SK-N-SH (cell line): ENCODE measurements around the gene AKR1C3. TPM values are rescaled to one million over a fixed set of nuclear protein-coding genes. Genes with fewer than 3 reads are reported as not detected.

ENCODE experiments used
- CTCF ChIA-PET: fragments of 300-600, 350-600 bp; formaldehyde crosslinking; extraction: SDS; loops from one replicate; lab custom pipeline; 2021; lab: Yijun Ruan, JAX
- POLR2A ChIA-PET: fragments of 350-600 bp; sonication (Branson Sonifier 250); formaldehyde crosslinking; extraction: SDS; loops from one replicate; lab custom pipeline; 2020; ENCODE audit warnings: antibody characterized with exemption, inconsistent platforms; lab: Yijun Ruan, JAX
- DNase-seq: peaks from one replicate; pipeline ENCODE4 v3.0.0; 2012
- H2AFZ ChIP-seq: fragments of 200-600 bp; sonication (generic); 2 replicates; pipeline ENCODE4 v1.8.1; 2016; ENCODE audit warnings: antibody characterized with exemption, mild to moderate bottlenecking, low read depth
- H3F3A ChIP-seq: fragments of 200-600 bp; sonication (generic); replicated peaks from 2 replicates; pipeline ENCODE3; 2016; ENCODE audit warnings: antibody characterized with exemption, mild to moderate bottlenecking; ENCODE audit not compliant: insufficient read depth
- H3K27ac ChIP-seq, 2 experiments: fragments of 200-500 bp in 1 of 2; fragments of 200-600 bp in 1 of 2; sonication (Bioruptor generic) in 1 of 2; sonication (generic), shearing (Covaris generic) in 1 of 2; 2 replicates each; pipeline versions ENCODE4 v1.5.1 to v1.6.1; 2014 to 2016; ENCODE audit warnings: low read depth in 2 of 2, inconsistent platforms in 1 of 2, low read length in 1 of 2, mild to moderate bottlenecking in 1 of 2, mixed read lengths in 1 of 2
- H3K27me3 ChIP-seq: fragments of 200-600 bp; sonication (generic), shearing (Covaris generic); 2 replicates; pipeline ENCODE4 v1.6.1; 2016; ENCODE audit warnings: mixed run types; ENCODE audit not compliant: insufficient read depth
- H3K36me3 ChIP-seq, 2 experiments: fragments of 200-500 bp in 1 of 2; fragments of 200-600 bp in 1 of 2; sonication (Bioruptor generic) in 1 of 2; sonication (generic) in 1 of 2; replicated peaks in 1 of 2; 2 replicates each; pipeline versions ENCODE3 to v1.5.1; 2014 to 2016; ENCODE audit warnings: low read length in 1 of 2, mild to moderate bottlenecking in 1 of 2; ENCODE audit not compliant: insufficient read depth in 2 of 2, control insufficient read depth in 1 of 2
- H3K4me1 ChIP-seq, 2 experiments: fragments of 200-500 bp in 1 of 2; fragments of 200-600 bp in 1 of 2; sonication (Bioruptor generic) in 1 of 2; sonication (generic), shearing (Covaris generic) in 1 of 2; 2 replicates each; pipeline versions ENCODE4 v1.5.1 to v1.6.1; 2014 to 2016; ENCODE audit warnings: low read depth in 1 of 2, low read length in 1 of 2, mixed run types in 1 of 2; ENCODE audit not compliant: insufficient read depth in 2 of 2, control insufficient read depth in 1 of 2
- H3K4me2 ChIP-seq: fragments of 200-600 bp; sonication (generic), shearing (Covaris generic); 2 replicates; pipeline ENCODE4 v1.6.1; 2017; ENCODE audit warnings: mixed run types
- H3K4me3 ChIP-seq, 2 experiments: fragments of 200-500 bp in 1 of 2; fragments of 200-600 bp in 1 of 2; sonication (Bioruptor generic) in 1 of 2; sonication (generic), shearing (Covaris generic) in 1 of 2; 2 replicates each; pipeline versions ENCODE4 v1.5.1 to v1.8.1; 2014 to 2016; ENCODE audit warnings: low read depth in 2 of 2, inconsistent platforms in 1 of 2, low read length in 1 of 2, mild to moderate bottlenecking in 1 of 2, mixed read lengths in 1 of 2, moderate library complexity in 1 of 2
- H3K79me2 ChIP-seq: fragments of 200-600 bp; sonication (generic); 2 replicates; pipeline ENCODE4 v1.8.1; 2017; ENCODE audit warnings: mild to moderate bottlenecking; ENCODE audit not compliant: insufficient read depth
- H3K9ac ChIP-seq: fragments of 200-600 bp; sonication (generic); 2 replicates; pipeline ENCODE4 v1.6.1; 2017; ENCODE audit warnings: mixed run types
- H3K9me2 ChIP-seq: fragments of 200-600 bp; sonication (generic); 2 replicates; pipeline ENCODE4 v1.6.1; 2017; ENCODE audit warnings: mixed run types
- H3K9me3 ChIP-seq: fragments of 200-600 bp; sonication (generic); 2 replicates; pipeline ENCODE4 v1.6.1; 2017; ENCODE audit warnings: mixed run types, mild to moderate bottlenecking, moderate library complexity
- H4K20me1 ChIP-seq: fragments of 200-600 bp; sonication (generic); 2 replicates; pipeline ENCODE4 v1.6.1; 2017; ENCODE audit warnings: mild to moderate bottlenecking, mixed run types; ENCODE audit not compliant: insufficient read depth
- ELF1 ChIP-seq: IDR thresholded peaks from 2 replicates; pipeline ENCODE4 v1.4.0; 2012
- EP300 ChIP-seq, 2 experiments: IDR thresholded peaks; 2 replicates each; pipeline versions ENCODE4 v1.4.0 to v1.6.1; 2012; ENCODE audit warnings: borderline replicate concordance in 1 of 2, low read depth in 1 of 2, low read length in 1 of 2
- FOSL2 ChIP-seq: IDR thresholded peaks from 2 replicates; pipeline ENCODE4 v1.4.0; 2012; ENCODE audit warnings: low read depth, mild to moderate bottlenecking, moderate library complexity, borderline replicate concordance
- FOXJ3 ChIP-seq: sonication (generic); formaldehyde crosslinking; IDR thresholded peaks from 2 replicates; pipeline ENCODE4 v1.5.1; 2020; ENCODE audit warnings: mild to moderate bottlenecking, missing genetic modification reagents
- GABPA ChIP-seq: IDR thresholded peaks from 2 replicates; pipeline ENCODE4 v1.4.0; 2012; ENCODE audit warnings: low read depth, mild to moderate bottlenecking
- IRF3 ChIP-seq: fragments of 150-350 bp; IDR thresholded peaks from 2 replicates; pipeline ENCODE4 v1.6.1; 2016; ENCODE audit warnings: mild to moderate bottlenecking, low read depth, low read length
- MAX ChIP-seq: IDR thresholded peaks from 2 replicates; pipeline ENCODE4 v1.4.0; 2012; ENCODE audit warnings: low read depth
- NRF1 ChIP-seq: IDR thresholded peaks from 2 replicates; pipeline ENCODE4 v1.6.1; 2012; ENCODE audit warnings: low read depth, mild to moderate bottlenecking, low read length
- POLR2AphosphoS5 ChIP-seq: IDR thresholded peaks from 2 replicates; pipeline ENCODE4 v1.6.1; 2012; ENCODE audit warnings: low read depth, low read length
- RFX5 ChIP-seq: IDR thresholded peaks from 2 replicates; pipeline ENCODE4 v1.6.1; 2012; ENCODE audit warnings: mild to moderate bottlenecking, improper control_type of control experiment, low read length
- SIN3A ChIP-seq: IDR thresholded peaks from 2 replicates; pipeline ENCODE4 v1.6.1; 2012; ENCODE audit warnings: low read depth, mild to moderate bottlenecking, low read length, moderate library complexity, borderline replicate concordance
- SMC3 ChIP-seq: IDR thresholded peaks from 2 replicates; pipeline ENCODE4 v1.6.1; 2012; ENCODE audit warnings: low read depth, low read length, improper control_type of control experiment
- TAF1 ChIP-seq: IDR thresholded peaks from 2 replicates; pipeline ENCODE4 v1.6.1; 2012; ENCODE audit warnings: low read depth, mild to moderate bottlenecking, low read length, moderate library complexity, borderline replicate concordance
- TCF12 ChIP-seq: IDR thresholded peaks from 2 replicates; pipeline ENCODE4 v1.4.0; 2012
- TEAD4 ChIP-seq: IDR thresholded peaks from 2 replicates; pipeline ENCODE4 v1.4.0; 2012; ENCODE audit warnings: mild to moderate bottlenecking, borderline replicate concordance; ENCODE audit not compliant: insufficient read depth
- WGBS: methylation state at CpG from one replicate; pipeline ENCODE4 v1.1.6; 2017; ENCODE audit warnings: low lambda C conversion rate; 5-methylcytosine and 5-hydroxymethylcytosine counted together
- polyA plus RNA-seq, 3 experiments: library from polyadenylated mRNA; depleted of rRNA; stranded (reverse); fragments of >200 nt; gene quantifications; 2 replicates each; pipeline ENCODE4 v1.2.3, GENCODE V29; 2012

AKR1C3 gene
- polyA plus RNA-seq, 1 of the 3 experiments (the other 2 are of a cell fraction) = 0.28 TPM

DNA sequence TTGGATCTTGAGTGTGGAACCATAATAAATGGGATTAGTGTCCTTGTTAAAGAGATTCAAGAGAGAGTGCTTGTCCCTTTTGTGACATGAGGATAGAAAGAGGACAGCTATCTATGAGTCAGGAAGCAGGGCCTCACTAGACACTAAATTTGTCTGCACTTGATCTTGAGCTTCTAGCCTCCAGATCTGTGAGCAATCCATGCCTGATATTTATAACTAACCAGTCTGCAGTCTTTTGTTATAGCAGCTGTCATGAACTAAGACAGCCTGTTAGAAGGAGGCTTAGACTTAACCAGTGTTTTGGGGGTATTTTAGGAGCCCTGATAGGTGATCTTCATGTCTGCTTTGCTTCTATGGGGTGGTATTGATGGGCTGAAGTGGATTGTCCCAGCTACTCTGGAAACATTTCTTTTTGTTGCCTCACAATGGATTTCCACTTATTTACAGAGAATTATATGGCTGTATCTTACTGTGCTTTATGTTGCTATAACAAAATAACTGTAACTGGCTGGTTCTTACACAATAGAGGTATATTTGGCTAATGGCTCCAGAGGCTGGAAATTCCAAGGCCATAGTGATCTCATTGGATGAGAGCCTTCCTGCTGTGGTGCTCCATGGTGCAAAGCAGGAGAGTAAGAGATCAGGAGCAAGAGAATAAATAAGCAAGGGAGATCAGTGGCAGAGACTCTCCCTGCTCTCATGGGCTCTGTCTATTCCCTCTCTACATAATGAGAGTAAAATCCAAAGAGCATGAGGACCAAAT lies 23.4 kb upstream of the AKR1C3 start:
- H3K9me3 ChIP-seq = no peaks in the 10 kb centered on the region
- H3K27ac ChIP-seq = no peak overlapping the region
- no peaks in the 10 kb centered on the region for H3K36me3 ChIP-seq
- no peaks in the 10 kb centered on the region for H4K20me1 ChIP-seq
- no peak overlapping the region for H3K9ac ChIP-seq
- peaks cover 10% of the 10 kb centered on the region; the same call in 1 of the 2 replicates for H3K27me3 ChIP-seq
- no peak for DNase-seq
- ChIA-PET POLR2A (no interaction called here), CTCF (no interaction called here)
- no peaks in the 10 kb centered on the region for H3F3A ChIP-seq
- H3K4me1 ChIP-seq = peaks cover 0 to 16% of the 10 kb centered on the region in 2 experiments; a peak in 2 of 4 replicates
- H3K9me2 ChIP-seq = no peaks in the 10 kb centered on the region
- H2AFZ ChIP-seq = no peak overlapping the region
- no peak overlapping the region for H3K4me2 ChIP-seq
- H3K79me2 ChIP-seq = no peaks in the 10 kb centered on the region
- H3K4me3 ChIP-seq = no peak overlapping the region
- TF ChIP-seq FOXJ3 (CRISPR knock-in tag) = no peak
- no peak for TF ChIP-seq SMC3
- TF ChIP-seq GABPA = no peak
- no peak for TF ChIP-seq POLR2AphosphoS5

GRCh38 chr10:5071411-5072198 lies 22.6 kb upstream of the AKR1C3 start:
- no peak overlapping the region for H3K9ac ChIP-seq
- no peak overlapping the region for H3K27ac ChIP-seq
- no peak for TF ChIP-seq TEAD4
- no peak for TF ChIP-seq TCF12
- no peak for TF ChIP-seq ELF1
- no peak for TF ChIP-seq MAX
- no peak for TF ChIP-seq GABPA
- no peak for TF ChIP-seq SIN3A
- no peak for TF ChIP-seq EP300 (IDR thresholded peaks at IDR 0.05; ENCODE audit: borderline replicate concordance in 1 of 2, low read depth in 1 of 2, low read length in 1 of 2)
- no peak for TF ChIP-seq IRF3
- TF ChIP-seq RFX5 = no peak
- TF ChIP-seq TAF1 = no peak
- no peak for TF ChIP-seq FOSL2
- no peak for TF ChIP-seq POLR2AphosphoS5
- TF ChIP-seq NRF1 = no peak
- peaks cover 10% of the 10 kb centered on the region; the same call in 1 of the 2 replicates for H3K27me3 ChIP-seq
- no peak overlapping the region for H3K4me3 ChIP-seq
- no peak overlapping the region for H2AFZ ChIP-seq
- H3K9me3 ChIP-seq = no peaks in the 10 kb centered on the region
- no peaks in the 10 kb centered on the region for H3F3A ChIP-seq
- 0 out of 2 replicates have a peak overlapping the region, but pooled peaks have one; percentile 2 for H3K4me2 ChIP-seq
- H3K9me2 ChIP-seq = no peaks in the 10 kb centered on the region
- H4K20me1 ChIP-seq = no peaks in the 10 kb centered on the region
- ChIA-PET CTCF (no interaction called here), POLR2A (no interaction called here)
- no peaks in the 10 kb centered on the region for H3K36me3 ChIP-seq
- WGBS = 25% methylated on average over 8 of the region's 8 CpGs
- no peaks in the 10 kb centered on the region for H3K79me2 ChIP-seq
- DNase-seq = no peak
- peaks cover 0 to 16% of the 10 kb centered on the region in 2 experiments; a peak in 2 of 4 replicates for H3K4me1 ChIP-seq
